Neural crest cell (in vitro differentiated cells): ENCODE data around the gene RNF43. TPM values are rescaled to one million over a fixed set of nuclear protein-coding genes. Genes with fewer than 3 reads are reported as not detected.

Source experiments
- DNase-seq: peaks from one replicate; pipeline ENCODE4 v3.0.0; 2021; ENCODE audit warnings: low read depth, mixed read lengths, low spot score
- H3K27ac Mint-ChIP-seq: one replicate; pipeline ENCODE4 v1.8.0; 2021; ENCODE audit warnings: mild to moderate bottlenecking, mixed read lengths; ENCODE audit not compliant: unreplicated experiment
- H3K27me3 Mint-ChIP-seq: 2 replicates; pipeline ENCODE4 v1.8.0; 2021; ENCODE audit warnings: low read depth, mild to moderate bottlenecking, mixed read lengths
- H3K36me3 Mint-ChIP-seq: 2 replicates; pipeline ENCODE4 v1.8.0; 2021; ENCODE audit warnings: low read depth, mild to moderate bottlenecking, mixed read lengths
- H3K4me1 Mint-ChIP-seq: 2 replicates; pipeline ENCODE4 v1.8.0; 2021; ENCODE audit warnings: mixed read lengths
- H3K4me3 Mint-ChIP-seq: one replicate; pipeline ENCODE4 v1.8.0; 2021; ENCODE audit warnings: mild to moderate bottlenecking, mixed read lengths
- H3K9me3 Mint-ChIP-seq: 2 replicates; pipeline ENCODE4 v1.8.0; 2021; ENCODE audit warnings: mixed read lengths
- long read RNA-seq: library from polyadenylated mRNA; unstranded; transcript quantifications from one replicate; pipeline ENCODE4 v2.0.0, GENCODE V29; 2020
- total RNA-seq: library from RNA; stranded (reverse); gene quantifications from 2 replicates; pipeline ENCODE4 v1.2.1, GENCODE V29; 2021
- TF ChIP-seq, protein P1 (sequence below): fragments of 200-600 bp; sonication (generic); conservative IDR thresholded peaks from 2 replicates; pipeline ENCODE4 v1.5.0; 2021; ENCODE audit warnings: antibody characterized with exemption, mild to moderate bottlenecking

The RNF43 gene
- 2.0 and 3.2 TPM in 2 replicates for total RNA-seq
- long read RNA-seq, partial matches to known transcripts, result 2 of 4 reads
- long read RNA-seq, other reads (novel, unspliced or antisense), result 2 of 4 reads

DNA sequence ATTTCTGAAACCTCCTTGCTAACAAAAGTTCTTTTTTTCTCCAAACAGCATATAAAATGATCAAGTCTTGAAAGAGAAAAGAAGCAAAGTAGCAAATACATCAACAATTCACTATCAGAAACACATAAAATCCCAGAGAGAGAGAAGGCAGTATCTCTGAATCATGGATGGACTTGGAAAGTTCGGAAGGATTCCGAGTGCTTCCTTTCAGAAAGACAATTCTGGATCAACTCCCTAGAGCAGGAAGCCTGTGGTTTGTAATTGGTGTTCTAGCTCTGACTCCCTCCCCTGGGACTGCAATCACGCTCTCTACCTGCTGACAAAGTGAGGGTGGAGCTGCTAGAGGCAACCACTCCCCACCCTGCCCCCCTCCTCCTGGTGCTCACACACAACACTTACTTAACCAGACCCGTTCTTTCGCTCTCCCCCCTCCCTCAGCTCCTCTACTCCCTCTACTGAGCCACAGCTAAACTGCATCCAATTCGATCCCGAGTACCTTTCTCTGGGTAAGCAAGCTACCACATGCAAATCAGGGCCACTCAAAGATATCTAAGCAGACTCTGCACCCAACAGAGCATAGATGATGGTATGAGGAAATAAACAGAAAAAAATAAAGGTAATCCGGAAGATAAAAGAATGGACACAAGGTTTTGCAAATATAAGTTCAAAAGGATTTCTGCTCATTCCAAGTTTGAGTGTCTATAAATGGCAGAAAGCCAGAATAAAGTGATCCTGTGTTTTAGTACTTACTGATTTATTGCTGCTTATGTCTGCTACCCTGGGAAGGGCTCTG lies at the start of gene RNF43:
TSS of gene RNF43 (minus strand) at position 235 of the 793 bp plus-strand sequence. CDS start 1,957 bp downstream, outside the sequence.
- Mint-ChIP-seq H3K4me3 (peak within 1 kb of the TSS; percentile 75), H3K27ac (no peak within 1 kb of the TSS), H3K27me3 (peaks cover 13% of the 10 kb centered on the region), H3K9me3 (no peaks in the 10 kb centered on the region), H3K36me3 (no peaks in the 10 kb centered on the region), H3K4me1 (peaks cover 25% of the 10 kb centered on the region)
- TF ChIP-seq, protein P1, sequence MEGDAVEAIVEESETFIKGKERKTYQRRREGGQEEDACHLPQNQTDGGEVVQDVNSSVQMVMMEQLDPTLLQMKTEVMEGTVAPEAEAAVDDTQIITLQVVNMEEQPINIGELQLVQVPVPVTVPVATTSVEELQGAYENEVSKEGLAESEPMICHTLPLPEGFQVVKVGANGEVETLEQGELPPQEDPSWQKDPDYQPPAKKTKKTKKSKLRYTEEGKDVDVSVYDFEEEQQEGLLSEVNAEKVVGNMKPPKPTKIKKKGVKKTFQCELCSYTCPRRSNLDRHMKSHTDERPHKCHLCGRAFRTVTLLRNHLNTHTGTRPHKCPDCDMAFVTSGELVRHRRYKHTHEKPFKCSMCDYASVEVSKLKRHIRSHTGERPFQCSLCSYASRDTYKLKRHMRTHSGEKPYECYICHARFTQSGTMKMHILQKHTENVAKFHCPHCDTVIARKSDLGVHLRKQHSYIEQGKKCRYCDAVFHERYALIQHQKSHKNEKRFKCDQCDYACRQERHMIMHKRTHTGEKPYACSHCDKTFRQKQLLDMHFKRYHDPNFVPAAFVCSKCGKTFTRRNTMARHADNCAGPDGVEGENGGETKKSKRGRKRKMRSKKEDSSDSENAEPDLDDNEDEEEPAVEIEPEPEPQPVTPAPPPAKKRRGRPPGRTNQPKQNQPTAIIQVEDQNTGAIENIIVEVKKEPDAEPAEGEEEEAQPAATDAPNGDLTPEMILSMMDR, result peak; percentile 75
- peak; percentile 70 for DNase-seq

DNA sequence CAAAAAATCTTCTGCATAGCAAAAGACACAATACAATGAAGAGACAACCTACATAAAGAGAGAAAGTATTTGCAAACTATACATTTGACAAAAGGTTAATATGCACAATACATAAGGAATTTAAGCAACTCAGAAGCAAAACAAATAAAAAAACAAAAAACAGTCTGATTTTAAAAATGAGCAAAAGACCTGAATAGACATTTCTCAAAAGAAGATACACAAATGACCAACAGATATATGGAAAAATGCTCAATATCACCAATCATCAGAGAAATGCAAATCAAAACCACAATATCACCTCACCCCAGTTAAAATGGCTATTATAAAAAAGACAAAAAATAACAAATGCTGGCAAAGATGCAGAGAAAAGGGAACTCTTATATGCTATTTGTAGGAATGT lies 38.2 kb upstream of the RNF43 start:
- no peak overlapping the region for H3K4me3 Mint-ChIP-seq
- DNase-seq, result no peak
- H3K27ac Mint-ChIP-seq, result no peak overlapping the region
- H3K9me3 Mint-ChIP-seq, result no peaks in the 10 kb centered on the region
- TF ChIP-seq, protein P1, result no peak
- no peaks in the 10 kb centered on the region for H3K36me3 Mint-ChIP-seq
- no peaks in the 10 kb centered on the region for H3K4me1 Mint-ChIP-seq
- H3K27me3 Mint-ChIP-seq, result peaks cover 5% of the 10 kb centered on the region

- no peak overlapping the region for H3K4me3 Mint-ChIP-seq
- H3K27me3 Mint-ChIP-seq, result peaks cover 5% of the 10 kb centered on the region
- H3K27ac Mint-ChIP-seq, result no peak overlapping the region
- TF ChIP-seq, protein P1, result no peak
- DNase-seq, result no peak
- no peaks in the 10 kb centered on the region for H3K36me3 Mint-ChIP-seq
- no peaks in the 10 kb centered on the region for H3K4me1 Mint-ChIP-seq
- H3K9me3 Mint-ChIP-seq, result no peaks in the 10 kb centered on the region
Measured at GRCh38 chr17:58452738-58453137, 35.4 kb upstream of the RNF43 start.

DNA sequence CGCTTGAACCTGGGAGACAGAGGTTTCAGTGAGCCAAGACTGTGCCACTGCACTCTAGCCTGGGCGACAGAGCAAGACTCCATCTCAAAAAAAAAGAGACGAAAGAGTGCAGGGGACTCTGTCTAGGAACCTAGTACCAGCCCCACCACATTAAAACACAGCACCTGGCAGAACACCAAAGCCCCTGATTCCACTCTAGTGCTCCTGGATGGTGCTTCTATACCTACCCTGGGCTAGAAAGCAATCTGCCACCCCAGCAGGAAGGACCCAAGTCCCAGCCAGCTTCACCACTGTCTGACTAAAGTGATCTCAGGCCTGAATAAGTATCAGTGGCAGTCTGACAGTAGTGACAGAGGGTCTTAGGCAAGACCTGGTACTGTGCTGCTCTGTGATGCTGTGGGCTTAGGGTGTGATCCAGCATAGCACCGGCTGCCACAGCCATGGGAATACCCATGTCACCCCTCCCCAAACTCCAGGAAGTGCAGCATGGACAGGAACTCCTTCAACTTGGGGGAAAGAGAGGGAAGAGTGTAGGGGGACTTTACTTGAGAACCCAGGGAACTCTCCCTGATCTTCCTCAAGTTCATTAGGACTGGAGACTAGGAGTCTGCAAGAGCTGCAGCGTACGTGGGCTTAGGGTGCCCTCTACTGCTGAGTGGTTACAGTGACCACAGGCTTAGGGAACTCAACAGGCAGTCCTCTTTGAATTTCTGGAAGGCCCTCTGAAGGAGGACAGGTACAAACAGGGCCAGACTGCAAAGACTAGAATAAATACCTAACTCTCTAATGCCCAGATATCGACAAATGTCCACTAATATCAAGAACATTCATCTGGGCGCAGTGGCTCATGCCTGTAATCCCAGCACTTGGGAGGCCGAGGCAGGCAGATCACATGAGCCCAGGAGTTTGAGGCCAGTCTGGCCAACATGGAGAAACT lies 30.0 kb upstream of the RNF43 start:
- TF ChIP-seq, protein P1, result peak; percentile 86
- peaks cover 6% of the 10 kb centered on the region for H3K27me3 Mint-ChIP-seq
- no peaks in the 10 kb centered on the region for H3K36me3 Mint-ChIP-seq
- peak; percentile 66 for DNase-seq
- no peaks in the 10 kb centered on the region for H3K4me1 Mint-ChIP-seq
- H3K4me3 Mint-ChIP-seq, result no peak overlapping the region
- no peaks in the 10 kb centered on the region for H3K9me3 Mint-ChIP-seq
- H3K27ac Mint-ChIP-seq, result no peak overlapping the region

- TF ChIP-seq, protein P1, result no peak
Measured at GRCh38 chr17:58446086-58446485, 28.8 kb upstream of the RNF43 start.

More at GRCh38 chr17:58446086-58446485, 28.8 kb upstream of the RNF43 start:
- H3K9me3 Mint-ChIP-seq, result no peaks in the 10 kb centered on the region
- H3K4me3 Mint-ChIP-seq, result no peak overlapping the region
- no peak for DNase-seq
- H3K27ac Mint-ChIP-seq, result no peak overlapping the region
- no peaks in the 10 kb centered on the region for H3K36me3 Mint-ChIP-seq
- peaks cover 15% of the 10 kb centered on the region for H3K27me3 Mint-ChIP-seq
- no peaks in the 10 kb centered on the region for H3K4me1 Mint-ChIP-seq
